Activated naive CD4-positive, alpha-beta T cell treated with Interleukin-2 at 50 U/mL for 16 hours (primary cell): ENCODE results near the gene SGSM1.

Experiments used
- DNase-seq: peaks from one replicate; pipeline ENCODE4 v3.0.0-alpha.2; 2020

SGSM1 gene

GRCh38 chr22:24841261-24841660, 35.2 kb downstream of the SGSM1 start:
- DNase-seq: no peak

- DNase-seq: no peak
These were observed 37.0 kb downstream of the SGSM1 start for GRCh38 chr22:24843048-24843447.

GRCh38 chr22:24845041-24845898, 39.3 kb downstream of the SGSM1 start:
- no peak for DNase-seq

GRCh38 chr22:24847490-24847889, 41.5 kb downstream of the SGSM1 start:
- no peak for DNase-seq

- DNase-seq: no peak
These were observed 42.7 kb downstream of the SGSM1 start for GRCh38 chr22:24848559-24849168.

GRCh38 chr22:24855794-24856193, 49.8 kb downstream of the SGSM1 start:
- no peak for DNase-seq

- no peak for DNase-seq
These were observed 51.6 kb downstream of the SGSM1 start for GRCh38 chr22:24857576-24857975.

GRCh38 chr22:24859587-24859986, 53.6 kb downstream of the SGSM1 start:
- no peak for DNase-seq

- DNase-seq: no peak
These were observed 59.5 kb downstream of the SGSM1 start for GRCh38 chr22:24865508-24865907.

GRCh38 chr22:24867323-24868022, 61.5 kb downstream of the SGSM1 start:
- DNase-seq: no peak

- no peak for DNase-seq
These were observed 63.0 kb downstream of the SGSM1 start for GRCh38 chr22:24868979-24869378.

GRCh38 chr22:24871611-24872205, 65.7 kb downstream of the SGSM1 start:
- DNase-seq: no peak

- DNase-seq: no peak
These were observed 67.2 kb downstream of the SGSM1 start for GRCh38 chr22:24873226-24873625.

- no peak for DNase-seq
These were observed 70.0 kb downstream of the SGSM1 start for GRCh38 chr22:24875862-24876506.

- DNase-seq: no peak
These were observed 70.7 kb downstream of the SGSM1 start for GRCh38 chr22:24876700-24877099.

- no peak for DNase-seq
These were observed 73.0 kb downstream of the SGSM1 start for GRCh38 chr22:24878969-24879368.

GRCh38 chr22:24883432-24883831, 77.4 kb downstream of the SGSM1 start:
- no peak for DNase-seq

GRCh38 chr22:24887260-24887659, 81.2 kb downstream of the SGSM1 start:
- no peak for DNase-seq

- no peak for DNase-seq
These were observed 87.5 kb downstream of the SGSM1 start for GRCh38 chr22:24893341-24894070.

- DNase-seq: no peak
These were observed 88.4 kb downstream of the SGSM1 start for GRCh38 chr22:24894220-24894975.

- DNase-seq: no peak
These were observed 89.0 kb downstream of the SGSM1 start for GRCh38 chr22:24894998-24895397.
